ENCODE measurements around the gene DGKI.

The DGKI gene

DNA sequence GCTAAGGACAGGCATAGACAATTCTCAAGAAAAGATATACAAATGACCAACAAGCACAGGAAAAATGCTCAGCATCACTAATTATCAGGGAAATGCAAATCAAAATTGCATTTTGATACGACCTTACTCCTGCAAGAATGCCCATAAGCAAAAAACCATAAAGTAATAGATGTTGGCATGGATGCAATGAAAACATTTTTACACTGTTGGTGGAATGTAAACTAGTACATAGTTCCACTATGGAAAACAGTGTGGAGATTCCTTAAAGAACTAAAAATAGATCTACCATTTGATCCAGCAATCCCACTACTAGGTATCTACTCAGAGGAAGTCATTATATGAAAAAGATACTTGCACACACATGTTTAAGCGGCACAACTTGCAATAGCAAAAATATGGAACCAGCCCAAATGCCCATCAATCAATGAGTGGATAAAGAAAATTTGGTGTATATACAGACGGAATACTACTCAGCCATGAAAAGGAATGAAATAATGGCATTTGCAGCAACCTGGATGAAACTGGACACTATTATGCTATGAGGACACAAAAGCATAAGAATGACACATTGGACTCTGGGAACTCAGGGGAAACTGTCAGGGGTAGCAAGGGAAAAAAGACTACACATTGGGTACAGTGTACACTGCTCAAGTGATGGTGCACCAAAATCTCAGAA lies 59.3 kb downstream of the DGKI start:
- no peak for DNase-seq

DNA sequence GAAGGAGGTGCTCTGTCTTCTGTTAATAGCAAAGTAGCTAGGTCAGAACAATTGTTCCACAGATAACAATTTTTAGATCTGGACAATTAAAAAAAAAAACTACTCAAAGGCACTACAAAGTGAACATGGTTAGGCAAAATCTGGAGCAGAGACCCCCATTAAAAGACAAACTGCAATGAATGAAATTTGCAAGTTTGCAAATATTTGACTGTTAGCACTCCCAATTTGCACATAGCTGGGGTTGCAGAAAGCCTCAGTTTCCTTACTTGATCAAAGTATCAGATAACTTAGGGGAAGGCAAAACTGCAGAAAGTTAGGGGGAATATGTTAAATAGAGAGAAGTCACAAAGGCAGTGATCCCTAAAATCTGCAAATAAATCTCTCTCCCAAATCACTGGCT lies 68.3 kb downstream of the DGKI start:
- DNase-seq: no peak

GRCh38 chr7:137774793-137775201 lies 72.0 kb downstream of the DGKI start:
- DNase-seq: no peak

DNA sequence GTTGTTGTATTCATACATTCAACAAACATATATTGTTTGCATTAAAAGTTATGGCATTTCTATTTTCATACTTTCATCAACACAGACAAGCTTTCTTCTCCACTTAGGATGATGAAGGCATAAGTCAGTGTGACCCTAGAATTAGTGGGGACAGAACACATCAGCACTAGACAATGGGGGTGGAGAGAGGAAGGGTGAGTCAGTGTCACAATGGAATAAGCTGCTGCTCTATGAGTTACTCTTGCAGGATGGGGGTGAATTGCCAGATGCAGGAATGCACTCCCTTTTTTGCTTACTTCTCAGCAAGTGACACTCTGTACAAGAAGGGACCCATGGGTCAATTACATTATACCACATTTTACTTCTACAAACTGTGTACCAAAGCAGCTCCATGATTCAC lies 74.0 kb downstream of the DGKI start:
- DNase-seq: no peak

DNA sequence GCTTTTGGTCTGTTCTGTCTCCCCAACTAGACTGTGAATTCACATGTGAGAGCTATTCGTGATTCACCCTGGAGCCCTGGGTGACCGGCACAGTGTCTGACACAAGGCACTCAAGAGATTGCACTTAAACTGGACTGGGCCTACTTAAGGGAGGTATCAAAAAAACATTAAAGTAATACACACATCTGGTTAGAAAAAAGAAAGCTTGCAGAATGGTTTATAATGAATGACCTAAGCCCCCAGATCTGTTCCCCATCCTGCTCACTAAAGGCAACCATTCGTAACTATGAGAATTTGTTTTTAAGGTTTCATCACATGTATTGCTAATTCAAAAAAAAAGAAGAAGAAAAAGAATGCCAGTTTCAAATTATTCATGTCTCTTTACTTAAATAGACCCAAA lies 74.5 kb downstream of the DGKI start:
- DNase-seq: no peak

GRCh38 chr7:137771679-137772078 lies 75.1 kb downstream of the DGKI start:
- no peak for DNase-seq

DNA sequence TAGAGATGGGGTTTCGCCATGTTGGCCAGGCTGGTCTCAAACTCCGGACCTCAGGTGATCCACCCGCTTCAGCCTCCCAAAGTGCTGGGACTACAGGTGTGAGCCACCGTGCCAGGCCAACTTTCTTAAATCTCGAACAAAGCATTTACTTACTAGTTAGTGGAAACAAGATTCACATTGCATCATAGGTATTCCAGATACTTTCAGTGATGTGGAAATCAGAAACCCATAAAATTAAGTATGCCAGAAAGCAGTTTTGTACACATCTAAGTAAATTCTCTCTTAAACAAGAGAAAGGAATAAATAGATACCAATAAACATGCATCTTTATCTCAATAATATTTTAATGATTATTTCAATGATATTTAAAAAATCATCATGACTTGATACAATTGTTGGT lies 75.5 kb downstream of the DGKI start:
- no peak for DNase-seq

- no peak for DNase-seq
Observed at GRCh38 chr7:137768366-137768765, 78.4 kb downstream of the DGKI start.

DNA sequence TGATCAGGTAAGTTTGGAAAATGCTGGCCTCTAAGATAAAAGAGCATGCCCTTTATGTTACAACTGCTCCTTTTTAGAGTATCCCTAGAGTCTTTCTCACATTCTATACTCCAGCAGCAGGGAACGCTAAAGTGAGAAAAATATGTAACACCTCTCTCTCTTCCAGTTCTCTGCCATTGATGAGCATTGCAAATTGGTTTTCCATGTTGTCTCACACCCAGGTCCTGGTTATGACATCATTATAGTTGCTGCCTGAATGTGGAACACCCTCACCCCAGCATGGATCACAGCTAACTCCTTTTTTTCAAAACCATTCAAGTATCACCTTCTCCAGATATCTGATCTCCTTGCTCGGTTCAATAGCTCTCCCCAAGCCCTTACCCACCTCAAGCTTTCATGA lies 84.4 kb downstream of the DGKI start:
- no peak for DNase-seq

GRCh38 chr7:137760111-137760510 lies 86.7 kb downstream of the DGKI start:
- no peak for DNase-seq

- no peak for DNase-seq
Observed at GRCh38 chr7:137757146-137757925, 89.4 kb downstream of the DGKI start.

GRCh38 chr7:137755846-137756651 lies 90.7 kb downstream of the DGKI start:
- DNase-seq: no peak

GRCh38 chr7:137755427-137755826 lies 91.3 kb downstream of the DGKI start:
- no peak for DNase-seq

DNA sequence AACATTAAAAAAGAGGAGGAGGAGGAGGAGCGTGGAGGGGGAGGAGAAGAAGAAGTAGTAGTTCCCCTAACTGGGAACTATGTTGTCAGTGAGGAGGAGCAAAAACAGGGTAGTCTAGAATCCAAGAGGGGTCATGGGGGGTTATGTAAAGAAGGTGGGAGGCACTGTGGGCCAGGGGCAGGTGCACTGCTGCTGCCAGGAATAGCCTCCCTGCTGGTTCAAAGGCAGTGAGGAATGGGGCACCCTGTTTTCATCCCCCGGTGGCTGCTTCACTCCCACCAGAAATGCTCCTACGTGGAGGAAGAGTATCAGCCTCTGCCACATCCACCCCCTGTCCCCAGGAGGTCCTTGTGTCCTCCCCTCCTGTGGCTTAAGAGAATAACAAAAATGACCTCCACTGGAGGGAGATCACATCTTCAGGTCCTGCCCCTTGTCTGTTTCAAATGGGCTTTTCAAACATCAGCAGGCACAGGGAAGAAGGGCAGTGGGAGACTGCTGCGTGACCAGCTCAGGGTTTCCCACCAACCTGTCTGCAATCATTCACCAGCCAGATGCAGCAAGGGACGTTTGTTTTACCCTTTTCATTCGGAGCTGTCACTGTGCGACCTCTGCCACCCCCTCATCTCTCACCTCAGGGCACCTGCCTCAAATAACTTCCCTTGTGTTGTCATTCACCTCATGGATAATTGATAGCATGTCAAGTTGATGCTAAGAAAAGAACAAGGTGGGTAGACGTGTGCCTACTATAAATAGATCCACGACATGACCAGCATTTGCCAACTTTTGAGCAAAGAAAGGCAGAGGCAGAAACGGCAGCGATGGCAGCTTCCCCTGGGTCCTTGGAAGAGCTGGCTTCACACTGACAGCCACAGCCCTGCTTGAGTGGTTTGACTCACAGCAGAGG lies 92.6 kb downstream of the DGKI start:
- DNase-seq: no peak

DNA sequence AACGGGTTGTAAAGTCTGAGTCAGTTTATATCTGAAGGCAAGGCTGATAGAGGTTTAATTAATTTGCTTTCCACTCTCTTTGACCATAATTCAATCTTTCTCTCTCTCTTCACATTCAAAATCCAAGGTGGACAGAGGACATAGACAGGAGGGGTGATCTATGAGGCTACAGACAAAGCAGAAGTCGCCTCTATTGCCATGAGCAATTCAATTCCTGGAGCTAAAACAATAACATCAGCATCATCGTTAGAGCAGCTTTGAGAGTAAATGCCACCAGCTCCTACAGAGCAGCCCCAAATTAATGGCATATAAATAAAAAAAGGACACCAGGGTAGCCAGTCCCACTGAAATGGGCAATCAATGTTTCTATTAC lies 93.2 kb downstream of the DGKI start:
- no peak for DNase-seq

DNA sequence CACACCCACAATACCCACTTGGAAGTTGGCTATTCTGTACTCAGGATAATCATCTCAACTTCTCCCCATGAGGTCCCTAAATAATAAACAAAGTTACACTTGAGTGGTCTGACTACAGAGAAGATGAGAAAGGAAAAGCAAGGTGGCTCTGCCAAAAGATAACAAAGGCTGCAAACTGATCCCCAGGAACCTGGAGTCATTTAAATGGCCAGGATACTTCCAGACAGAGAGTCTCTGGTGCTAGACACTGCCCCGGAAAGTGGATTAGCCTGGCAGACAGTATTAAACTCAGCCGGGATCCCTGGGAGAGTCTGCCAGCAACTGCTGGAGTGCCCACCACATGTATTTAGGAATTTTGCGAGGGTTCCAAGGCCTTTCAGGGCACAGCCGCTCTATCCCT lies 93.7 kb downstream of the DGKI start:
- DNase-seq: no peak

DNA sequence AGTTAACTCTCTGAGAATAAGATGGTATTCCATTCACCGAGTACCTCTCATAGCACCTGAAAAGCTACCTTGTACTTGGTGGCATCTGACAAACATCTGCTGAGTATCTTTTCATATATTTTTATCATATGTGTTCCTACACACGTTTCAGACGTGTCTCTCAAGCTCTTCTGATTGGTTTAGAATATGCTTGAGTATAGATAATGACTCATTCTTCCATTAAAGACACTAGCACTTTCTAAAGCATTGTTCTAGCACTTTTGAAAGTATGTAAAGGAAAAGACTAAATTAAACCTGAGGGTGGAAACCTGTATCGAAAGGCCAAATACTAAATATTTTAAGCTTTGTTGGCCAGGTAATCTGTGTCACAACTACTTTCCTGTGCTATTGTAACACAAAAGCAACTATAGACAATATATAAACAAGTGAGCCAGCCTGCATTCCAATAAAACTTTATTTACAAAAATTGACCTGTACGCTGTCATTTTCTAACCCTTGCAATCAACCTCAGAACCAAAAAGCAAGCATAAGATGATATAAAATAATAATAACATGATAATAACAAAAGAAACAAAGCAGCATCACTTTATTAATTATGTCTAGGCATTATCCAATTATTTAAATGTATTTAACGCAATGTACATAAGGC lies 95.3 kb downstream of the DGKI start:
- no peak for DNase-seq

GRCh38 chr7:137747359-137748031 lies 99.3 kb downstream of the DGKI start:
- no peak for DNase-seq

DNA sequence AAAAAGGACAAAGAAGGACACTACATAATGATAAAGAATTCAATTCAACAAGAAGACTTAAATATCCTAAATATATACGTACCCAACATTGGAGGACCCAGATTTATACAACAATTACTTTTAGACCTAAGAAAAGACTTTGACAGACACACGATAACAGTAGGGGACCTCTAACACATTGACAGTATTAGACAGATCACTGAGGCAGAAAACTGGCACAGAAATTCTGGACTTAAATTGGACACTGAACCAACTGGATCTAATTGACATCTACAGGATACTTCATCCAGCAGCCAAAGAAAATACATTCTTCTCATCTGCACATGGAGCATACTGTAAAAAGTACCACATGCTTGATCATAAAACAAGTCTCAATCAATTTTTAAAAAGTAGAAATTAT lies 103.8 kb downstream of the DGKI start:
- DNase-seq: no peak

DNA sequence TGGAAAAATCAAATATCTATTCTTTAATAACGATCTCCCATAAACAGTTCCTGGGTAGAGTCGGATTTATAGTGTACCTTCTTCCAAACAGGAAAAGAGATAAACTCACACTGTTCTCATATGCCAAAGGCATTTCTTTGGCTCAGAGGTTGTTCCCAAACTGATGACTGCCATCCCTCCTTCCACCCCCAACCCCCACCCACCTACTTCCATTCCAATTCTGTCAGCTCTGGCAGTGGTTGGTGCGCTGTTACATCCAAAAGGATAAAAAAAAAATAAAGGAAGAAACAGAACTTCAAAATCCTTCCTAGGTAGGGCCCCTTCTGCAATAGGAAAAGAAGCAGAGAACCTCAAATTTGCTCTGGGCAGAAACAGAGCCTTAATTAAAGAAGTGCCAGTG lies 104.7 kb downstream of the DGKI start:
- no peak for DNase-seq

GRCh38 chr7:137741443-137741842 lies 105.3 kb downstream of the DGKI start:
- no peak for DNase-seq

- DNase-seq: no peak
Observed at GRCh38 chr7:137734221-137734620, 112.6 kb downstream of the DGKI start.

Measured in stimulated activated naive CD4-positive, alpha-beta T cell (primary cell).